ENCODE measurements around the gene PPTC7.
"Not testable (repeated sequence)": the region's sequence is repeated elsewhere in the genome, so short reads cannot be mapped to it uniquely, and the experiment has no call there.

- TF ChIP-seq CTCF (tag by site-specific recombination; IDR thresholded peaks at IDR 0.05) (peak; percentile 71), ZNF585B (tag by site-specific recombination; IDR thresholded peaks at IDR 0.05) (peak; percentile 73)
- TF ChIP-seq ZNF843, KLF10, ZNF239 (tag by site-specific recombination; IDR thresholded peaks at IDR 0.05): not testable (repeated sequence)
These were observed 19.1 kb upstream of the PPTC7 start for GRCh38 chr12:110602085-110602814.
